IPS-18a (cell line): Measurements from ENCODE around the gene ELMO2.

Source experiments
- H3K27ac ChIP-seq: one replicate; pipeline ENCODE4 v1.5.1; 2013; ENCODE audit warnings: low read length
- H3K27me3 ChIP-seq: one replicate; pipeline ENCODE4 v1.6.1; 2013; ENCODE audit warnings: mild to moderate bottlenecking, low read length; ENCODE audit not compliant: control insufficient read depth, insufficient read depth
- H3K36me3 ChIP-seq: one replicate; pipeline ENCODE4 v1.6.1; 2013; ENCODE audit warnings: low read depth, low read length; ENCODE audit not compliant: control insufficient read depth
- H3K4me1 ChIP-seq: one replicate; pipeline ENCODE4 v1.6.1; 2013; ENCODE audit warnings: low read depth, low read length; ENCODE audit not compliant: control insufficient read depth
- H3K4me3 ChIP-seq: one replicate; pipeline ENCODE4 v1.5.1; 2013; ENCODE audit warnings: low read length
- H3K9ac ChIP-seq: one replicate; pipeline ENCODE4 v1.6.1; 2013; ENCODE audit warnings: mild to moderate bottlenecking, low read length, moderate library complexity
- H3K9me3 ChIP-seq: one replicate; pipeline ENCODE4 v1.6.1; 2013; ENCODE audit warnings: low read depth, low read length; ENCODE audit not compliant: control insufficient read depth

ELMO2 gene

GRCh38 chr20:46423882-46424482, 17.6 kb upstream of the ELMO2 start:
- H3K9me3 ChIP-seq: no peaks in the 10 kb centered on the region
- H3K4me3 ChIP-seq: no peak overlapping the region
- no peaks in the 10 kb centered on the region for H3K36me3 ChIP-seq
- H3K9ac ChIP-seq: no peak overlapping the region
- peaks cover 13% of the 10 kb centered on the region for H3K4me1 ChIP-seq
- no peaks in the 10 kb centered on the region for H3K27me3 ChIP-seq
- no peak overlapping the region for H3K27ac ChIP-seq

GRCh38 chr20:46423342-46423741, 16.9 kb upstream of the ELMO2 start:
- Histone ChIP-seq H3K4me3 (no peak overlapping the region), H3K36me3 (no peaks in the 10 kb centered on the region), H3K9ac (no peak overlapping the region), H3K4me1 (peaks cover 13% of the 10 kb centered on the region), H3K27me3 (no peaks in the 10 kb centered on the region), H3K27ac (no peak overlapping the region), H3K9me3 (no peaks in the 10 kb centered on the region)

- Histone ChIP-seq H3K4me3 (no peak overlapping the region), H3K9me3 (no peaks in the 10 kb centered on the region), H3K36me3 (no peaks in the 10 kb centered on the region), H3K27me3 (no peaks in the 10 kb centered on the region), H3K4me1 (peaks cover 13% of the 10 kb centered on the region), H3K9ac (no peak overlapping the region), H3K27ac (no peak overlapping the region)
Measured at GRCh38 chr20:46420878-46421277, 14.5 kb upstream of the ELMO2 start.

- Histone ChIP-seq H3K9ac (no peak overlapping the region), H3K9me3 (no peaks in the 10 kb centered on the region), H3K4me1 (peaks cover 13% of the 10 kb centered on the region), H3K27me3 (no peaks in the 10 kb centered on the region), H3K4me3 (no peak overlapping the region), H3K36me3 (no peaks in the 10 kb centered on the region), H3K27ac (no peak overlapping the region)
Measured at GRCh38 chr20:46419882-46420281, 13.5 kb upstream of the ELMO2 start.

GRCh38 chr20:46416839-46417238, 10.4 kb upstream of the ELMO2 start:
- no peak overlapping the region for H3K9ac ChIP-seq
- no peak overlapping the region for H3K4me3 ChIP-seq
- peaks cover 4% of the 10 kb centered on the region for H3K4me1 ChIP-seq
- no peaks in the 10 kb centered on the region for H3K9me3 ChIP-seq
- H3K36me3 ChIP-seq: no peaks in the 10 kb centered on the region
- no peak overlapping the region for H3K27ac ChIP-seq
- no peaks in the 10 kb centered on the region for H3K27me3 ChIP-seq

DNA sequence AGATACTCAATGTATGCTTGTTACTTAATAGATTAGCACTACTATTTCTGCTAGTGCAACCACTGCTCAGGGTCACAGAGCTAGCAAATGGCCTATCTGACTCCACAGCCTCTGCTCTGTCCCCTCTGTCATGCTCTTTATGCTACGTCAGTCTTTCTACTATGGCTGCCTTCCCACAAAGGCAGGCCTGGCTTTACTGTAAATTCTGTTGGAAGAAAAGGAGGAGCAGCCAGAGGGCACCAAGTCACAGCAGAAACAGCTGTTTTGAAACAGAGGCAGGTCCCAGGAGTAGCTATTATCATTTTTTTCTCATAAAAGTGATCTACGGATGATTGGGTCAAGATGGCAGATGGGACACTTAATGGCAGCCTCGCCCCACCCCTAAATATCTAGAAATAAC, 10.0 kb upstream of the ELMO2 start:
- Histone ChIP-seq H3K27ac (no peak overlapping the region), H3K36me3 (no peaks in the 10 kb centered on the region), H3K4me1 (peaks cover 4% of the 10 kb centered on the region), H3K4me3 (no peak overlapping the region), H3K27me3 (no peaks in the 10 kb centered on the region), H3K9ac (no peak overlapping the region), H3K9me3 (no peaks in the 10 kb centered on the region)

- H3K4me1 ChIP-seq: peaks cover 4% of the 10 kb centered on the region
- no peaks in the 10 kb centered on the region for H3K27me3 ChIP-seq
- no peaks in the 10 kb centered on the region for H3K9me3 ChIP-seq
- no peak overlapping the region for H3K27ac ChIP-seq
- no peaks in the 10 kb centered on the region for H3K36me3 ChIP-seq
- H3K9ac ChIP-seq: no peak overlapping the region
- H3K4me3 ChIP-seq: no peak overlapping the region
Measured at GRCh38 chr20:46415773-46416172, 9.4 kb upstream of the ELMO2 start.

GRCh38 chr20:46414608-46415007, 8.2 kb upstream of the ELMO2 start:
- Histone ChIP-seq H3K27ac (no peak overlapping the region), H3K9me3 (no peaks in the 10 kb centered on the region), H3K36me3 (no peaks in the 10 kb centered on the region), H3K4me3 (no peak overlapping the region), H3K4me1 (peaks cover 4% of the 10 kb centered on the region), H3K27me3 (no peaks in the 10 kb centered on the region), H3K9ac (no peak overlapping the region)

- Histone ChIP-seq H3K27me3 (peaks cover 12% of the 10 kb centered on the region), H3K4me1 (peaks cover 4% of the 10 kb centered on the region), H3K9ac (no peak overlapping the region), H3K4me3 (no peak overlapping the region), H3K27ac (no peak overlapping the region), H3K36me3 (no peaks in the 10 kb centered on the region), H3K9me3 (no peaks in the 10 kb centered on the region)
Measured at GRCh38 chr20:46411637-46412036, 5.2 kb upstream of the ELMO2 start.

GRCh38 chr20:46408281-46408731, 1.9 kb upstream of the ELMO2 start:
- H3K4me1 ChIP-seq: peaks cover 5% of the 10 kb centered on the region
- H3K27me3 ChIP-seq: peaks cover 12% of the 10 kb centered on the region
- H3K27ac ChIP-seq: no peak overlapping the region
- no peaks in the 10 kb centered on the region for H3K36me3 ChIP-seq
- H3K4me3 ChIP-seq: no peak overlapping the region
- no peaks in the 10 kb centered on the region for H3K9me3 ChIP-seq
- no peak overlapping the region for H3K9ac ChIP-seq

GRCh38 chr20:46407671-46407996, 1.2 kb upstream of the ELMO2 start:
- Histone ChIP-seq H3K27ac (no peak overlapping the region), H3K4me1 (peaks cover 5% of the 10 kb centered on the region), H3K36me3 (no peaks in the 10 kb centered on the region), H3K9ac (no peak overlapping the region), H3K27me3 (peaks cover 12% of the 10 kb centered on the region), H3K9me3 (no peaks in the 10 kb centered on the region), H3K4me3 (peak overlapping the region; percentile 88)

GRCh38 chr20:46406986-46407670, 713 bp upstream of the ELMO2 start:
- Histone ChIP-seq H3K27me3 (peaks cover 12% of the 10 kb centered on the region), H3K4me3 (peak overlapping the region; percentile 88), H3K4me1 (peaks cover 5% of the 10 kb centered on the region), H3K36me3 (no peaks in the 10 kb centered on the region), H3K9ac (peak overlapping the region; percentile 58), H3K27ac (no peak overlapping the region), H3K9me3 (no peaks in the 10 kb centered on the region)
